ENCODE measurements around the gene ABR.
"Not testable (repeated sequence)": the region's sequence is repeated elsewhere in the genome, so short reads cannot be mapped to it uniquely, and the experiment has no call there.

ABR gene

DNA sequence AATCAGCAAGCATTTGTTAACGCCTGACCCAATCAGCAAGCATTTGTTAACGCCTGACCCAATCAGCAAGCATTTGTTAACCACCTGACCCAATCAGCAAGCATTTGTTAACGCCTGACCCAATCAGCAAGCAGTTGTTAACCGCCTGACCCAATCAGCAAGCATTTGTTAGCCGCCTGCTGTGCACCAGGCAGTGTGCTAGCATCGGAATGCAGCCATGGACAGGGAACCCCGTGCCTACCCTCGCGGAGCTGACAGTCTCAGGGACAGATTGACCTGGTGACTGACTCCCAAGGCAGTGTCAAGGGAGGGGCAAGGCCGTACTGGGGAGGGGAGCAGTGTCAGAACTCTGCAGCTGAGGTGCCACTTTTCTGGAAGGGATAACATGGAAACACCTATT is 66.9 kb downstream of the ABR start:
- peak in 1 of 2 experiments; percentile 22 for DNase-seq

- peak; percentile 91 to 94 for DNase-seq
These were observed 68.0 kb downstream of the ABR start for GRCh38 chr17:1111599-1112443.

DNA sequence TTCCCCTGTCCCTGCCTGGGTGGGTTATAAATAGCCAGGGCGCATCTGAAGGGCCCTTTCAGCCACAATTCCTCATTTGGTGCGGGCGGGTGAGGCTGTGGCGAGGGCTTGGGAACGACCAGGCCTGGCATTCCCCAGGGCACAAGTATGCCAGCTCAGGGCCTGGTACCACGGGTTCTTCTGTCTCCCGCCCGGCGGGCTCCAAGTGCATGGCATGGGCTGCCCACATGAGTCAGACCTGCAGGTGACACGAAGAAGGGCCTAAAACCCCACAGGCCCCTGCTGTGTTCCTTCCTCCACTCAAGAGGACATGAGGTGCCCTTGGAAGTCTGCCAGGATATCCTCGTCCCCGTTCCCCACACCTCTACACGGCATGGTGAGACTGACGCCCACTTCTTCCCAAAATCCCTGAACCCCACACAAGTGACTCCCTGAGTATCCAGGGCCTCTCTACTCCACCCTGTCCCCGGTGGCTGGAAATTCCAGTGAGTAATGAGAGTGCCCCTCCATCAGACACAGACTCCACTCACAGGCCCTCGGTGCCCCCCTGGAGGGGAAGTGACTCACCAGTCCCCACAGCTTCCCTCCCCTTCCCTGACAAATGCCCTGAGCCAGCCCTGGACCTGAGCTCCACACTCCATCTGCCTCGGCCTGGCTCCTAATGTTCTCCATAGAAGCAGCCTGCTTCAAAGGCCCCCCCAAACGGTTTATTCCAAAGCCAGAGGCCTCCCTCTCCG is 68.8 kb downstream of the ABR start:
- DNase-seq = peak; percentile 90 to 91

DNA sequence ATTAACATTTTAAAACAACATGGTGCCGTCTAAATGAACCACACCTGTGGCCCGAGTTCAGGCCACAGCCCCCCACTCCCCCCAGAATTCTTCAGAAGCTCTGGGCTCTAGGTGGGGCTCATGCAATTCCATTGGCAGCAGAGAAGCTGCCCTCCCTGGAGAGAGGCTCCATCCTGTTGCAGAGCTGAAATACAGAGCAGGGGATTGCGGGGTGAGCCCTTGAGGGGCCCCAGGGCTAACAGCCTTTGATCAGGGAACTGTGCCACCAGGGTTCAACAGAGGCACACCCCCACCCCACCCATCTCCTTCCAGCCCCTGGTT is 69.3 kb downstream of the ABR start:
- DNase-seq = no peak

GRCh38 chr17:1109606-1110540 is 69.9 kb downstream of the ABR start:
- peak; percentile 47 to 57 for DNase-seq

DNA sequence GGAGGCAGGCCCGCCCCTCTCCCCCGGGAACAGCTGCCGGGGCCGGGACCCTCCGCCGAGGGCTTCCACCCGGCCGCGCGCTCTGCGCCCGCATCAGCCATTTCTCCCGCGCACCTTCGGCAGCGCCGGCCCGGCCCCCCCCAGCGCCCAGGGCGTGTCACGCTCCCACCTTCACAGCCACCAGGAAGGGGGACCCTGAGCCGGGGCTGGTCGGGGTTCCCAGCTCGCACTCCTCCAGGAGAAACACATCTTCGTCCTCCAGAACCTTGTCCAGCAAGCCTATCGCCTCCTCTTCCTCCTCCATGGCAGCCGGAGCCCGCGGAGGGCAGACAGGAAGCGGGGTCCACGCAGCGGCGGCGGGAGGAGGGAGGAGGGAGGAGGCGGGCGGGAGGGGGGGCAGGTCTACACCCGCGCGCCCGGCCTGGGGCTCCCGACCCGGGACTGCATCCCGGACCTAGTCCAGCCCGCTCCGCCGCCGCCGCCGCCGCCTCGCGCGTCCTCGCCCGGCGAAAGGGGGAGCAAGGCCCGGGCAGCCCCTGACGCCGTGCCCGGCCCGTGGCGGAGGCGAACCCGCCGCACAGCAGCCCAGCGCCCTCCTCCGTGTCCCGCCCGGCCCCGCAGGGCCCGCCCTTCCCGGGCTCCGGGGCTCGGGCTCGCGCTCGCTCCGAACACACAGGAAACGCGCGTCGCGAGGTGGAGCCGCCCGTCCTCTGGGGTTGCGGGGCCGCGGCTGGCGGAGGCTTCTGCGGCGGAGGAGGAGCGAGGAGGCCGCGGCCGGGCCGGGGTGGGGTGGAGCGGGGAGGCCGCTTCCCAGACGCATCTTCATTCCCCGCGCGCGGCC is 70.8 kb downstream of the ABR start:
- peak; percentile 51 to 57 for DNase-seq

- DNase-seq = peak in 1 of 2 experiments; percentile 48
These were observed 71.4 kb downstream of the ABR start for GRCh38 chr17:1108478-1108764.

- DNase-seq = peak in 1 of 2 experiments; percentile 48
These were observed 71.9 kb downstream of the ABR start for GRCh38 chr17:1107777-1108477.

DNA sequence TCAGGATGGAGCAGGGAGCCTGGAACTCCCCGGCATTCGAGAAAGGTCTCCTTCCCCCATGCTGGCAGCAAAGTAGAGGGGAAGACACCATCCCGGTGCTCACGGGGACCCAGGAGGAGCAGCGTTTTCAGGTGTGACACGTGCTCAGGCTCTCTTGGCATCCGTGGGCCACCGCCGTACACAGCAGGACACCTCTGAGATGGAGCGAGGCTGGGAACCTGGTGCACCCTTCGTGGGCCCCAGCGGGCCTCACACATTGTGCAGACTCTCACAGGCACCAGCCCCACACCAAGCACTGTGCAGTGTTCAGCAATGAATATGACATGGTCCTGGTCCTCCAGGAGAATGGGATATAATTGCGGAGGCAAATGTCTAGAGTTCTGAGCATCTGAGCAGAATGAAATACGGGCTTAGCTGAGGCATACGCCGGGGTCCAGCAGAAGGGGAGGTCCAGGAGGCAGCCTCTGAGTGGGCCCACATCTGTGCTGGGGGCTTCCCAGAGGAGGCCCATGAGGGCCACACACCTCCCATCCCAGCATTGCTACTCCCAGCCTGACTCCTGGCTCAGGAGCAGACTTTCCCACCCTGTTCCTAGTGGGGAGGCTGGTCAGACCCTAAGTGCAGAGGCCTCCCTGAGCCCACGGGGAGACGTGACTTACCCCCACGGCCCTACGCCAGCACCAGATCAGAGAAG is 72.6 kb downstream of the ABR start:
- DNase-seq = no peak

- DNase-seq = no peak
These were observed 75.6 kb downstream of the ABR start for GRCh38 chr17:1104222-1104621.

GRCh38 chr17:1100382-1100781 is 79.4 kb downstream of the ABR start:
- peak in 1 of 2 experiments; percentile 61 for DNase-seq

- DNase-seq = no peak
These were observed 80.5 kb downstream of the ABR start for GRCh38 chr17:1099242-1099641.

DNA sequence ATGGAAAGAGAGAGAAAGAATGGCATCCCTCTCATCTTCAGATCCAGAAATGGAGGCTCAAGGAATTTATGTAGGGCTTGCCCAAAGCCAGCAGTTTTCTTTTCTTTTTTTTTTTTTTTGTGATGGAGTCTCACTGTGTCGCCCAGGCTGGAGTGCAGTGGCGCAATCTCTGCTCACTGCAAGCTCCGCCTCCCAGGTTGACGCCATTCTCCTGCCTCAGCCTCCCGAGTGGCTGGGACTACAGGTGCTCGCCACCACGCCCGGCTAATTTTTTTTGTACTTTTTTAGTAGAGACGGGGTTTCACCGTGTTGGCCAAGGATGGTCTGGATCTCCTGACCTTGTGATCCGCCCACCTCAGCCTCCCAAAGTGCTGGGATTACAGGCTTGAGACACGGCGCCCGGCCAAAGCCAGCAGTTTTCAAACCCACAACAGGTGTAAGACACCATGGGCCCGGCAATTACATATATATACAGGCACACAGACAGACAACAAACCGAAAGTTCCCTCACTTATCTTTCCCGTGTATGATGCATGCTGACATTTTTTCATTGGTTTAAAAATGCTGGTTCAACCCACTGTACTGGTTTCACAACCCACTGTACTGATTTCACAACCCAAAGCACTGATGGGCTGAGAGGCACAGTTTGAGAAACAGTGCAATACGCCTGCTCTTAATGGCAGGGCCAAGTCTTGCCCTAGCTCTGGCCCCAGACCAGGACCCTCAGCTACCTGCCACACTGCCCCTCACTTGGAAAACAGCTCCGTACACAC is 81.6 kb downstream of the ABR start:
- not testable (repeated sequence) for DNase-seq

DNA sequence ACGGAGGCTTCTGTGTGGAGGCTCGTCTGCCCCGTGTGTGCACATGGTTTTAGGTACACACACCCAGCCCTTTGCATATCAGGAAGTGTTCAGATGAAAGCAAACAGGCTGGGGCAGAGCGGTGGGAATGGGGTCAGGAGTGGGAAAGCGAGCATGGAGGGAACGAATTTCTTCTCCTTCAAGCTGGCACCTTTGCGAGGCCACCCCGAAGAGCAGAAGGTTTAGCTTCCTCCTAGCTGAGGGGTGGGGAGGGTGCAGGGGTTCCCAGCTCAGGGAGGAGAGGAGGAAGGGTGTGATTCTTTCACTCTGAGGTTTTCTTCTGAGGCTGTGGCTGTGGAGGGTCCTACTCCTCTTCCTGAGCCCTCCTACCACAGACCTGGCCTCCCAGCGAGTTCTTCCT is 83.6 kb downstream of the ABR start:
- DNase-seq = no peak

DNA sequence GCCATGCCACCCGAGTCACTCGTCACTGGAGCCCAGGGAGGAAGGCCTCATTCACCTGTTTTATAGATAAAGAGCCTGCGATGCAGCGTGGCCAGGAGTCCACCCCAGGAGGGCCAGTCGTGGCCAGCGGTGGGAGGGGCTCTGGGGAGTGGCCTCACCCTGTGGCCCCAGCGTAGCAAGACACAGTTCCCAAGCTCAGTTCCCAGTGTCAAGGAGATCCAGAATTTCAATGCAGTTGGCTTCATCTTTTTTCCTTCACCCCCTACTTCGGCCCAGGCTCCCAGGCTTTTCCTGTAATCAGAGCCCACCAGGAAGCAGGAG is 84.0 kb downstream of the ABR start:
- DNase-seq = no peak

GRCh38 chr17:1095090-1095852 is 84.5 kb downstream of the ABR start:
- DNase-seq = no peak

DNA sequence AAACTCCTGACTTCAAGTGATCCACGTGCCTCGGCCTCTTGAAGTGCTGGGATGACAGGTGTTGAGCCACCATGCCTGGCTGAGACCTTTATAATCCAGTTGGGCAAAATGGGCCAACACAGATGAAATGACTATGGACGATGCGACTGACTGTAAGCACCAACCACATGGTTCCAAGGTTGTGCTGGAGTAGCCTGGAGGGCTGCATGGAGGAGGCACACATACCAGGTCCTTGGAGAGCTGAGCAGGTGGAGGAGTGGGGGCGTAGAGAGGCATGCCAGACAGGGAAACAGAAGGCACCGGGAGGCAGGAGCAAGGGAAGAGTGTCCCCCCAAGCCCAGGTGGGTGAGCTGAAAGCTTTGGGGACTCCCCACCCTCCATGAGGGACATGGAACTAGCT is 85.2 kb downstream of the ABR start:
- DNase-seq = no peak

GRCh38 chr17:1091900-1092299 is 87.9 kb downstream of the ABR start:
- no peak for DNase-seq

DNA sequence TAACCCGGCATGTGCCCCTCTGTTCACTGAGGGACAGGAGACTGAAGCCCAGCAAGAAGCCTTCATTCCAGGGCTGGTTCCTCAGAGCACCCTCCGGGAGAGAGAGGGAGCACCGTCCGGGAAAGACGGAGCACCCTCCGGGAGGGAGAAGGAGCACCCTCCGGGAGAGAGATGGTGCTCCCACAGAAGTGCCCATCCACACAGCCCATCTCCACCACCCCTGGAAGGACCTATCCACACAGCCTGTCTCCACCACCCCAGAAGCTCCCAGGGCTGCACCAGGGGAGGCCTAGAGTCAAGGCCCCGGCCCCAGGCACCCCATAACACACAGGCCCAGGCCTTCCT is 88.6 kb downstream of the ABR start:
- DNase-seq = no peak

All from SHP77 (cell line).